Activated CD8-positive, alpha-beta memory T cell treated with anti-CD3 and anti-CD28 coated beads for 4 hours (primary cell): ENCODE results near the gene ZNF831.

Experiments
- DNase-seq, 2 donors: peaks; one replicate each; pipeline ENCODE4 v3.0.0-alpha.2; 2020; ENCODE audit warnings: low read depth in 2 of 2

ZNF831 gene

DNA sequence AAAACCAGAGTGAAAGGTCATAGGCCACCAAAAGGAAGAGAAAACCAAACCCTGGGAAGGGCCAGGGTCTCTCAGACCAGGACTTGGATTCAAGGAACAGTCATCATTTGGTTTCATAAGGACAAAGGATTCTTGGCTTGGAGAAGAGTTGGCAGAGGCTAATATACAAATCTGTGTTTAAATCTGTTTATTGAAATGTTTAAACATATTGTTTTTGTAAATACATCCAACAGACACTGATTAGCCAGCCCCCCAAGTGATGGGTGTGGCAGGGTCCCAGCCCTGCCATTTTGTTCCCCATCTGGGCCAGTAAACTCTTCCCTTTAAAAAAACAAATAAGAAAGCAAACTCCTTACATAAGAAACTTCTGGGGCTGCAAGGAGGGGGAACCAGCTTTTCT is 6.1 kb upstream of the ZNF831 start:
- no peak for DNase-seq

DNA sequence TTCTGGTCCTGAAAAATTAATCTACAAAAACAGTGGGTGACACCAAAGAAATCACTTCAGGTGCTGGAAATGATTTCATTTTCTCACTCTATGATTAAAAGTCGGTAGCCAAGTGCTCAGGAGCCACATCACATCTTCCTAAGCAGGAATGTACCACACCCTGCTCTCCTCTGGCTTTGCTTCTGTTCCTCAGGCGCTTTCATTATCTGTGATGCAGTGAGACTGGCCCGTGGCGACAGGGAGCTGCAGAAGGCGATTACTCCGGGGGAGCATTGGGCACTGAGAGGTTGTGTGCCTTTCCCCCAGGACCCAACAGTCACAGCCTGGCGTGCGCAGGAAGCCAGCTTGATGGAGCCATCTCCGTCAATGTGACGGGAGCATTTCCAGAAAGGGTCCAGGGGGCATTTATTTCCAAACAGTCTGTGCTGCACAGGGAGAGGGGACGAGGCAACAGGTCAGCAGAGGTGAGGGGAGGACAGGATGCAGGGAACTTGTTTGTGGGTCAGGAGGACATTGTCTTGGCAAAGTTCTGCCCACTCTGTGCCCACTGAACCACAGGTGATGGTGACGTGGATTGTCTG is 5.6 kb upstream of the ZNF831 start:
- DNase-seq, result no peak

DNA sequence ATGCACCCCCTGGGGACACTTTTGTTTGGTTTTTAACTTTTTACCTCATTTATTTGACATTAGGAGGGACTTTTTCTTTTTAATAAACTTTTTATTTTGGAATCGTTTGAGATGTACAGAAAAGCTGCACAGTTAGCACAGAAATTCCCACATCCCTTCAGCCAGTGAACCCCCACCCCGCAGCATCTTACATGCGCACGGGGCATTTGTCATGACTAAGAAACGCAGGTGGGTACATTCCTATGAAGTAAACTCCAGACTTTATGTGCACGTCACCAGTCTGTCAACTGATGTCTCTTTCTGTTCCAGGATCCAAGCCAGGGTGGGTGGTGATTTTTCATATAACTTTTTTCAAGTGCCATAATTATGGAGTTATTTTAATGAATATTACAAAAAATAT is 4.9 kb upstream of the ZNF831 start:
- no peak for DNase-seq

DNA sequence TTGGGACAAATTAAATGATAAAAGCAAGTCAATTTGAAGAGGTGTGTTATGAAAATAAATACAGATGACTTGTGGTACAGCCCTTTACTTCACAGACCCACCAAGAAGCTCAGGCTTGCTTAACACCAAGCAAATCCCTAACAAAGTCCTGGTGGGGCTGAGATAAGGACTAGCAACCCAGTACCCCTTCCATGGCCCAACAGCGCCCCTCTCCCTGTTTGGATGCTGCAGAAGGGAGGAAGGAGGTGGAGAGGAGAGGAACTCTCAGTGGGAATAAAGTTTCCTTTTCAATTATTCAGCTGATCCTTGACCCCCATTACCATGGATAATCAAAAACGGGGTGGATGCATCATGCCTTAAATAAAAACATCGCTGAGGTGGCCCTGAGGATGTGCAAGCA is 4.5 kb upstream of the ZNF831 start:
- no peak for DNase-seq

DNA sequence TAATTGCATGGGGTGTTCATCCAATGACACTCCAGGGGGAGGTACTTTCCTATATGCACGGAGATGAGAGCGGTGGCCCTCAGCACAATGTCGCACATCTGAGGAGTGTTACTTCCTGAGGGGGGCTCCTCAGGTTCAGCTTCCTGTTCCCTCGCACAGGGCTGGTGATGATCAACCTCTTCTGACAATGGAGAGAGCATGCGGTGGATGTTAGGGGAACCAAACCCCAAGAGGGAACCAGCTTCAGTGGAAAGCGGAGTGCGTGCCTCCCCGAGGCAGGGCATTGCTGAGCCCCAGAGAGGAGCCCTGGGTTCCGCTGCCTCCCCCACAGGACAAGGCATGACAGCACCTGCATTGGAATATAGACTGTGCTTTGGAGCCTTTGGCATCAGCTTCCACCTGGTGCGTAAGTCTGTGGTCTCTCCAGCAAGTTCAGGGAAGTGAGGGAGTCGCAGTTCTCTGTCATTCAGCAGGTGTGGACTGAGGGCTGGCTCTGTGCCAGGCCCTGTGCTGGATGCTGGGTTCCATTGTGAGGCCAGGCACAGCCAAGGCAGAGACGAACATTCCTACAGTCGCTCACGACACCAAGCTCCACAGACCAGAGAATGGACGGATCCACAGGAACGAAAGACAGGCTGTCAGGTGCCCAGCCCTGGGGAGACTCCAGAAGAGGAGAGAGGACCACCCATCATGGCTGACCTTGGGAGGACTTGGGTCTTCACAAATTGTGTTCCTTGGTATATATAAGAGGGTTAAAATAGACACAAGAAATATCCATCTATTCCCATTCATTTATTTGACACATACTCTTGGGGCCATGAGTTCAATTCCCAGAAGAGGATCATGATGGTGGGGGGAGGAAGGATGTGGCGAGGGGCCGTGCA is 3.9 kb upstream of the ZNF831 start:
- peak; percentile 29 to 48 for DNase-seq

DNA sequence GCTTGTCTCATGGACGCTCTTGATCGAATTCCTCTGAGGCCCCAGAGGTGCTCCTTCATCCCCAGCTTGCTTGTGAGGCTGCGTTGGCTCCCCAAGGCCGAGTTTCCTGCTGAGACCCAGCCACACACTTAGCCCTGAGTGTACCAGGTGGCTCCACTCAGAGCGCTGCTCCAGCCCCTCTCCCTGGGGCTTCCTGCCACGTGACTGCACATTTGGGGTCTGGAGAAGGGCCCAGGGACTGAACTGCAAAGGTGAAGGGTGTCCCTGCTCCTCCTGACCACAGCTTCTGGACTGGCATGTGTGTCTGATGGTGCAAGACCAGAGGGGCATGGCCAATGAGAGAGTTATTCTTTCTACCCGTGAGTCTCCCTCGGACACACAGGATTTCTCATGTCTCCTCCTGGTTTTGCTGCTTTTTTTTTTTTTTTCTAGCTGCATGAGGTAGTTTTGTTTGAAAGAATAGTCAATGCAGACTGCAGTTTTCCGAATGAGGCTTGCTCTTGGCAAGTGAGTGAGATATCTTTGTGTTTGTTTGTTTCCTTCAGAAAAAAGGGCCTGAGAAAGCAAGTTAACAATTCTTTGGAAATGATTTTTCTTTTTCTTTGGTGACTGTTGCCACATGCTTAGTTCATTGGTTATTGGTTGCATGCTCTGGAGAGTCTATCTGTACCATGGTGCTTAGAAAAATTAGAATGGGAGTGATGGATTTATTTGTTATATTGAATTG is 3.1 kb upstream of the ZNF831 start:
- no peak for DNase-seq

DNA sequence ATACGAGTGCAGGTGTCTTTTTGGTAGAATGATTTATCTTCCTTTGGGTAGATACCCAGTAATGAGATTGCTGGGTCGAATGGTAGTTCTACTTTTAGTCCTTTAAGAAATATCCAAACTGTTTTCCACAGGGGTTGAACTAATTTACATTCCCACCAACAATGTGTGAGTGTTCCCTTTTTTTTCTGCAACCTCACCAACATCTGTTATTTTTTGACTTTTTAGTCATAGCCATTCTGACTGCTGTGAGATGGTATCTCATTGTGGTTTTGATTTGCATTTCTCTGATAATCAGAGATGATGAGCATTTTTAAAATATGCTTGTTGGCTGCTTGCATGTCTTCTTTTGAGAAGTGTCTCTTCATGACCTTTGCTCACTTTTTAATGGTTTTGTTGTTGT is 1.9 kb upstream of the ZNF831 start:
- DNase-seq, result no peak

DNA sequence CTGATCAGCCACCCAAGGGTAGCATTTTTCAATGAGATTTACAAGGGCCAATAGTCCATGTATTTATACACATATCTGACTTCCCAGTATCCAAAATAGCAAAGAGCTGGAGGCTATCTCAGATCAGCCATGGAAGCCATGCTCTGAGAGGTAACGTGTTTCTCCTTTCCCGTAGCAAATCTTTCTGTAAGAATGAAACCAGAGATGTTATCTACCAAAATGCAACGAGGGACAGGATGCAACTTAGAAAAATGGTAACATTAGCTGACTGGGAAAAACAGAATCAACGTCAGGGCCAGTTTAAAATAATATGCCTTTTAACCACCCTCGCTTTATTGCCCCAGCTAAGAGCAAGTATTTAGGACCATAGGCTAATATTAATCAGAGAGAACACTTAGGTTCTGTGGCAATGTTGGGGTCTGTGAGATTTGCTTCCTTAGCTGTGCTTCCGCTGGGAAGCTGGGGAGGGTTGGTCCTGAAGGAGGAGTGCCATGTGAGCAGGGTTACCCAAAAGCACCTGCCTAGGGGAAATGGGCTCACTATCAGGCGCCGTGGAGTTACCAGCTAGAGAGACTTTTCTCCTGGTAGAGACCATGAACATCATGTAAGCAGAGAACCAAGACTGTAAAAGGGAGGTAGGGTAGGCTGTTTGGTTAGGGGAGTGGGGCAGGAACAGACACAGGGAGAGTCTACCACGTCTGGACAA is 1.2 kb downstream of the ZNF831 start:
- DNase-seq, result no peak

DNA sequence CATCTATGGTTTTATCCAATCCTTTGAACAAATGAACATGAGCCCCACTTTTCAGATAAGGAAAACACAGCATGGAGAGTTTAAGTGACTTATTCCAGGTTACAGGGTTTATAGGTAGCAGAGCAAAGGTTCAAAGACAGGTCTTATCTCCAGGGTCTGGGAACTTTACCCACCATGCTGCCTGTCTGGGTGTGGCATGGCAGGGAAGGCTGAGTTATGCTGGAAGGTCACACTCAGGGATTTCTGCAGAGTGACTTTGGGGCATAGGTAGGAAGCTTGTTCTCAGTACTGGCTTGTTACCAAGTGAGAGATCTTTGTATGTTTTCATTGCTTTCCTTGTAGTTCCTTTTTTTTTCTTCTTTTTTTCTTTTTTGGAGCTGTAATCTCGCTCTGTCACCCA is 1.8 kb downstream of the ZNF831 start:
- DNase-seq, result no peak

DNA sequence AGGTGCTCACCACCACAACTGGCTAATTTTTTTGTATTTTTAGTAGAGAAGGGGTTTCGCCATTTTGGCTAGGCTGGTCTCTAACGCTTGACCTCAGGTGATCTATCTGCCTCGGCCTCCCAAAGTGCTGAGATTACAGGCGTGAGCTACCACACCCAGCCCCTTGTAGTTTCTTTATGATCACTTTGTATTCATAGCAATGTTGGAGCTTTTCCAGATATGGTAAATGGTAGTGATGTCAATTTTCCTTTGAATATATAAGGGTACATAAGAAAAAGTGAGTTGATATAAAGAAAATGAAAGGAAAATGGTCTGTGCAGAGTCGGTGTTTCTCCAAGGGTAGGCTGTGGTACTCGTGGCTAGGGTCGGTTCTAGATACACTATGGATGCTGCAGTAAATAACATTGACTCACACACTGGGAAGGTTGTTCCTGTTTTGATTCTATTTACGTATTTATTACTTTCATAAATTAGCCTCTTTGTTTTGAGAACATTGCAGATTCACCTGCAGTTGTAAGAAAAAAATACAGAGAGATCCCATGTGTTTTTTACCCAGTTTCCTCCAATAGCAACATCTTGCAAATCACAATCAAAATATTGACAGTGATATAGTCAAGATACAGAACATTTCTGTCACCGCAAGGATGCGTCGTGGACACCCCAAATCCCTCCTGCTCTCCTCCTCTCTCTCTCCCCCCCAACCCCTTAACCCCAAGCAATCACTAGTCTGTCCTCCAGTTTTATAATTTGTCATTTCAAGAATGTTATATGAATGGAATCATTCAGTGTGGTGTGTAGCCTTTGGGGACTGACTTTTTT is 2.5 kb downstream of the ZNF831 start:
- no peak for DNase-seq

DNA sequence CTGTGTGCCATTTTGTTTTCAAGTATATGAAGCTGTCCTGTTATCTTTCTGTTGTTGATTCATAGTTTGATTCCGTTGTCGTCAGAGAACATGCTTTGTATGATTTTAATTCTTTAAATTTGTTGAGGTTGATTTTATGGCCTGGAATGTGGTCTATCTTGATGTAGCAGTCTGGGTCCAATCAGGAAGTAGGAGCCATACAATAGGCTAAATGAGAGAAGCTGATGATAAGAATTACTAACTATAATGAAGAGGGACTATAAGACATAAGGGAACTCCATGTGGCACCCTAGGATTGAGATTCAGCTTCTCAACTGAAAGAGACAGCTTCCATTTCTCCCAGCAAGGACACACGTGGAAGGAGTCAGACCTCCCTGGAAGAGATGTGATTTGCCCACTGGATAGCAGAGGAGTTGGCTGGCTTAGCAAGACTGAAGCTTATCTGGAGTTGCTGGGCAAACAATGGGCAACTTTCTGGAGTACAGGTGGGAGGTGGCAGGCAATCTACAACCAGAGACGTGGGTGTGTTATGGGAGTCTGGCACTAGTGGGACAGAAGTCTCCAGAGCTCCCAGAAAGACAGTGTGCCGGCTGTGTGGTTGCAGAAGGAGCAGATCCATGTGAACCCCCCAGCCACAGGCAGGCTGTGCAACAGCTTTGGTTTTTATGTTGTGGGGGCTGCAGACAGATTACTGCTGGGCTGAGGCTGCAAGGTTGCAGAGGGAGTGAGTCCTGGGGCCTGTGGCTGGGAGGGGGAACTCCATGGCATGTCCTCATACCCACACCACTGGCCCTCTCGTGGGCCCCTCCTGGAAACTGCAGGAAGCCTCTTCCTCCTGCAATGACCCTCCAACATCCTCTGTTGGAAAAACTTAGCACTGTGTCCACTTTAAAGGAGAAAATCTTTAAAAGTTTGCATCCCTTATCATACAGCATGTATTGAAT is 7.1 kb downstream of the ZNF831 start:
- no peak for DNase-seq

DNA sequence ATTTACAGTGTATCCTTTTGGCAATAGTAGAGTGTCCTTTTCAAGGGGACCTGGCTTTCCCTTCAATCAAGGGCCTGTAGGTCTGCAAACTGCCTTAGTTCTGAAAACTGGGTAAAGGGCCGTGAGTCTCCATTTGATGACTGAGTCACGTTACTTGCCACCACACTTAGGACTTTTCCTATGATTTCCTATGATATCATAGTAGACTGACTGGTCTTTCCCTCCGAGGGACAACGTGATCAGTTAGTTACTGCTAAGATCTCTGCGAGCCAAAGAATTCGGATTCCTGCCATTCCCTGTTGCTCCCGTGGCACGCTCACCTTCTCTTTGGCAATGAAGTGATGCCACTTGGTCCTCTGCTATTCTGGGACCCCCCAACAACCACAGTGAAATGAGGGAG is 8.4 kb downstream of the ZNF831 start:
- no peak for DNase-seq

DNA sequence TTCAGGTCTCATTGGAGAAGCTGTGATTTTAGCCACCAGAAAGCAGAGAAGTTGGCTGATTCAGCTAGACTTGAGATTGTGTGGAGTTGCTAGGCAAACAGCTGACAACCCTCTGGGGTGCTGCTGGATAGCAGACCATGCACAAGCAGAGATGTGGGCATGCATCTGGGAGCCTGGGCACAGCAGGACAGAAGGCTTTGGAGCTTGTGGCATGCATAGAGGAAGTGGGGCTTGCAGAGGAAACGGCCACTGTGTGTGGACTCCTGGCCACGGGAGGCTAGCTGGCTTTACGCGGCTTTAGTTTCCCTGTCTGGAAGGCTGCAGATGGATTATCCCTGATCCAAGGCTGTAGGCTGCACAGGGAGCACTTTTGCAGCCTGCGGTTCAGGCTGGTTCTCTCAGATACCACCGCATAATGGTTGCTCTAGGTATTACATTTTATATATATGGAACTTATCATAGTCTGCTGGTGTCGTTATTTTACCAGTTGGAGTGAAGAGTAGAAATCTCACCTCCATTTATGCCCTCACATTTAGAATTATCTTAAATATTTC is 10.4 kb downstream of the ZNF831 start:
- no peak for DNase-seq

DNA sequence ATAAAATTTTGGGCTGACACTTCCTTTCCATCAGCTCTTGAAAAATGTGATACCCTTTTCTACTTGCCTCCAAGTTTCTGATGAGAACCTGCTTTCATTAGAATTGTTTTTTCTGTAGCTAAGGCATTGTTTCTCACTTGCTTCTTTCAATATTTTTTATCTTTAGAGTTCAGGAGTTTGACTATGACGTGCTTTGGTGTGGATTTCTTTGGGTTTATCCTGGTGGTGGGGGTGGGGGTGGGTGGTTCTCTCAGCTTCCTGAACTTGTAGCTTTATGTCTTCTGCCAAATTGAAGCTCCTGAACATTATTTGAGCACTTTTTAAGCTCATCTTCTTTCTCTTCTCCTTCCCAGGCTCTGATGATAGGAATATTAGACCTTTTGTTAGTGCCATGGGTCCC is 11.4 kb downstream of the ZNF831 start:
- DNase-seq, result no peak

DNA sequence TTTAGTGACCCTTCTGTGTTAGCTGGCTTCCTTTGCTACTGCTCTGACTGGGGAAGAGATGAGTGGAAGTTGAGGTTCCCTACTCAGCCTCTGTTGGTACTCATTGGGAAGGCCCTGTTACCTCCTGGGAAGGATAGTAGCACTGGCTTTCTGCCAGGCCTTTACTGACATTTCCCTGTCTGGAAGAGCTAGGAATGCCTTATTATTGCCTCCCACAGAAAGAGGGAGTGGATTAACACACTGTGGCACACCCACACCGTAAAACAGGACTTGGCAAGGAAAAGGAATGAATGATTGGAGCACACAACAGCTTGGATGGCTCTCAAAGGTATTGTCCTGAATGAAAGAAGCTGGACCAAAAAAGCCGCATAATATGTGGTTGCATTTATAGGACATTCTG is 12.2 kb downstream of the ZNF831 start:
- DNase-seq, result no peak

DNA sequence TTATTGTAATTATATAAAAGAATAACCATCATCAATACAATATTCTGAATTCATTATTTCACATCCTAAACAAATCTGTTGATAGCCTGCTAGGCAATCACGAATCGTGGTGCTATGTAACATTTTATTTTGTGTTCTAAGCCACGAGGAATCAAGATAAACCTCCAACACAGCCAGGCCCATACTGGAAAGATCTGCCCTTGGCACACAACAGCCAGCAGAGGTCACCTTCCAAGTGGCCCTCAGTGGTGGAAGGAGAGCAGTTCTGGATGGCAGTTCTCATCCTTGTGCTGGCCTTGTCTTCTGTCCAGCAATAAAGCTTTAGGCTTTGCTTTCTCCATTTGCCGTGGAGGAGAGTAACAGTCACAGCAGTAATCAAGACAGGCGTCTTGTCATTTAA is 13.2 kb downstream of the ZNF831 start:
- DNase-seq, result no peak

DNA sequence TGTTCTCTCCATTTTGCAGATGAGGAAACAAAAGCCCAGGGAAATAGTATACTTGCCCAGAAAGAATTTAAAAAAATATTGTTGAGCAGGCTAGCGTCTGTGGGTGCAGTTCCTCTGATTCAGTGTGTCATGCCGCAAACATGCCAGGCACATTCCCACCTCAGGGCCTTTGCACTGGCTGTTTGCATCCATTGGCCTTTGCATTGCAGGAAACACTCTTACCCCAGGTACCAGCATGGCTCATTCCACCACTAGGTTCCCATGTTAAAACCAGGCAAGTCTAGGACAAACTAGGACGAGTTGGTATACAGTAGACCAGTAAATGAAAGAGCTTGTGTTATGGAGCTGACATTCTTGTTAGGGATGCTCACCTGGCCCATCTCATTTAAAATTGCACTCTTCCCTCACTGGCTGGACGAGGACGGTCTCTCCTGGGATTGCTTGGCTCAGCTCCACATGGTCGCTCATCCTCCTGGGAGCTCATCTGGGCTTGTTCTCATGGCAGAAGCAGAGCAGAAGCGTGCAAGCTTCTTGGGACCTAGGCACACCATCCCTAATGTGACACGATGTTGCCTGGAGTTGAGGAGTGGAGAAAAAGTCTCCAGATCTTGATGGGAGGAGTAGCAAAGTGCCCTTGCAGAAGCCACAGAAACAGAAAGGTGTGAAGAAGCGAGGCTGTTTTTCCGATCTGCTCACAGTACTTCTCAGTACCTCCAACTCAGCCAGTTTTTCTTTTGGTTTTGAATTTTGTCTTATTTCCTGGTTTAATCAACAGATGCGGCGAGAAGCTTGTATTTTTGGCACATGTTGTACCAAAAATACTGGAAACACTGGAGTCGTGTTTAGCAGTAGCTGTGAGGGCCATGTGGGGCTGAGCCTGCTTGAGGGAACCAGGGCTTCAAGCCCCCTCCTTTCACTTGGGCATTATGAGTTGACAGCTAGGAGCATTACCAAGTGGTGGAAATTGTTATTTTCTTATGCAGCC is 13.9 kb downstream of the ZNF831 start:
- DNase-seq, result peak; percentile 14 to 28

DNA sequence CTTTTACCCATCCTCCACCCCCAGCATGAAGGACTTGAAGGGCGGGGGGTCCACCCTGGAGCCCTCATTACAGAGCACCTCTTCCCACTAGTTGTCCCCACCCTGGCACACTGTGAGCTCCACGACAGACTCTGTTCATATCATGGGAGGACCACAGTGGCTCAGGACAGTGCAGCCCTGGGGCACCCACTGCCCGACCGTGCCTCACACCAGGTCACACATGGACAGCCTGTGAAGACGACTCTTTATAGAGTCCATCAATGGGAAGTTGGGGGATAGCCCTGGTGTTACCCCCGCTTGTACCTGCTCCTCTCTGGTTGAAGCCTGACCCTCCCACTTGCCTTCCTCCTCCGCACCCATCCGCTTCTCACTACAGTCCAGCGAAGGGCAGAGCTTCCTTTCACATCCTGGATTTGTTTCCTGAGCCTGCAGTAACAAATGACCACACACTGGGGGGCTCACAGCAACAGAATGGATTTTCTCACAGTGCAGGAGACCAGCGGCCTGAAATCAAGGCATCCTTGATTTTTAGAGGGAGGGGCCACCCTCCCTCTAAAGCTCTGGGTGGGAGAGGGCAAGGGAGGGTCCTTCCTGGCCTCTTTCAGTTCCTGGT is 15.5 kb downstream of the ZNF831 start:
- no peak for DNase-seq
